ENCODE data around the gene TUBG2.
"Not testable (repeated sequence)": the region's sequence is repeated elsewhere in the genome, so short reads cannot be mapped to it uniquely, and the experiment has no call there.

The TUBG2 gene

DNA sequence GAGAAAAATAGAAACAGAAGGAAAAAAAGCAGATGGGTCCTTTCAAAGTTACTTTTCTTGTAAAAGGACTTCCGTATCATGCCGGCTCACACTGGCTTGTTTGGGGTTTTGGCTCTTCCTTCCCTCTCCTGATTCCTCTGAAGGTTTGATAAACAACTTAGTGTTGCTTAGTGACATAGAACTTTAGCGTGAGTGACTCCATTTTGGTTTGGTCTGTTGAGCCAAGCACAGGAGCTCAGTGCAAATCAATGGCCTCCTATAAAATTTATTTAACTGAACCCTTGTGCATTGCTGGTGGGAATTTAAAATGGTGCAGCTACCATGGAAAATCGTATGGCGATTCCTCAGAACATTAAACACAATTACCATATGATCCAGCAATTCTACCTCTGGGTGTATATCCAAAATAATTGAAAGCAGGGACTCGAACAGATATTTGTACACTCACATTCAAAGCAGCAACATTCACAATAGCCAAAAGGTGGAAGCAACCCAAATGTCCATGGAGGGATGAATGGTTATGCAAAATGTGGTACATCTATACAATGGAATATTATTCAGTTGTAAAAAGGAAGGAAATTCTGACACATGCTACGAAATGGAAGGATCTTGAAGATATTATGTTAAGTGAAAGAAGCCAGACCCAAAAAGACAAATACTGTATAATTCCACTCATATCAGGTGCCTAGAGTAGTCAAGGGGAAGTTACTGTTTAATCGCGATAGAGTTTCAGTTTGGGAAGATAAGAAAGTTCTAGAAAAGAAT is 1.1 kb upstream of the TUBG2 start:
- H2BK120ac ChIP-seq (ENCODE audit: low read depth, low read length) = no peak overlapping the region
- no peak for DNase-seq
- H3K18ac ChIP-seq (ENCODE audit: low read depth in 1 of 2, low read length in 2 of 2) = no peak overlapping the region
- peaks cover 12% of the 10 kb centered on the region for H3K4me1 ChIP-seq (ENCODE audit: control insufficient read depth, insufficient read depth, low read depth, low read length)
- 95% methylated on average over 6 of the region's 9 CpGs for WGBS
- H3K9ac ChIP-seq (ENCODE audit: low read length) = no peak overlapping the region
- H3K36me3 ChIP-seq (ENCODE audit: control insufficient read depth in 1 of 2, insufficient read depth in 2 of 2, low read depth in 1 of 2, low read length in 2 of 2) = peaks cover 12 to 18% of the 10 kb centered on the region in 2 experiments
- H3K4me3 ChIP-seq (ENCODE audit: insufficient read depth in 1 of 2, low read depth in 1 of 2, low read length in 2 of 2) = no peak overlapping the region
- H2BK12ac ChIP-seq (ENCODE audit: low read length in 2 of 2) = no peak overlapping the region
- H3K4me2 ChIP-seq (ENCODE audit: low read length, poor library complexity, severe bottlenecking) = no peak overlapping the region
- no peak overlapping the region for H3K23ac ChIP-seq (ENCODE audit: low read length in 2 of 2)
- no peaks in the 10 kb centered on the region for H3K9me3 ChIP-seq (ENCODE audit: control insufficient read depth, low read length)
- H3K4ac ChIP-seq (ENCODE audit: low read depth in 1 of 2, low read length in 2 of 2) = no peak overlapping the region
- peaks cover 16% of the 10 kb centered on the region for H3K79me1 ChIP-seq (replicated peaks; ENCODE audit: low read length, poor library complexity, severe bottlenecking)
- no peak overlapping the region for H3K14ac ChIP-seq (ENCODE audit: low read length in 2 of 2)
- H4K91ac ChIP-seq (ENCODE audit: low read length) = no peak overlapping the region
- H3K27ac ChIP-seq (ENCODE audit: low read length, poor library complexity, severe bottlenecking) = no peak overlapping the region
- no peak overlapping the region for H2BK15ac ChIP-seq (ENCODE audit: low read depth, poor library complexity, severe bottlenecking)
- no peaks in the 10 kb centered on the region for H3K27me3 ChIP-seq (ENCODE audit: control insufficient read depth in 1 of 2, insufficient read depth in 1 of 2, low read length in 2 of 2)
- H2AFZ ChIP-seq (ENCODE audit: low read depth, low read length) = no peak overlapping the region
- no peak overlapping the region for H2AK5ac ChIP-seq (ENCODE audit: low read length, severe bottlenecking)
- no peak overlapping the region for H4K8ac ChIP-seq (ENCODE audit: low read length)
- H2BK5ac ChIP-seq (ENCODE audit: low read depth, low read length, poor library complexity, severe bottlenecking) = no peak overlapping the region

DNA sequence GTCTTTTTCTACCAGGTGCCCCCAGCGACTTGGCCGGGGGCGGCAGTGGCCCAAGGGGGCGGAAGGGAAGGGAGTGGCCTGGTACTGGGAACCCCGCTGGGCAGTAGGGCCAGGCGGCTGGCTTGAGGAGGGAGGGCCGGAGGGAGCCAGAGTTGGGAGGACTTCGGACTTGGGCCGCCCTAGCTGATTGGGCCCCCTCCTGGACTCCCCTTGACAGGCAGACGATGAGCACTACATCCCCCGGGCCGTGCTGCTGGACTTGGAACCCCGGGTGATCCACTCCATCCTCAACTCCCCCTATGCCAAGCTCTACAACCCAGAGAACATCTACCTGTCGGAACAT is 819 bp downstream of the TUBG2 start:
- WGBS = 100% methylated on average over 1 of the region's 14 CpGs
- not testable (repeated sequence) for DNase-seq; H2BK15ac ChIP-seq (ENCODE audit: low read depth, poor library complexity, severe bottlenecking); H4K8ac ChIP-seq (ENCODE audit: low read length); H3K27me3 ChIP-seq (ENCODE audit: control insufficient read depth in 1 of 2, insufficient read depth in 1 of 2, low read length in 2 of 2); H3K4me1 ChIP-seq (ENCODE audit: control insufficient read depth, insufficient read depth, low read depth, low read length); H2BK12ac ChIP-seq (ENCODE audit: low read length in 2 of 2); H3K14ac ChIP-seq (ENCODE audit: low read length in 2 of 2); H3K23ac ChIP-seq (ENCODE audit: low read length in 2 of 2); H3K4ac ChIP-seq (ENCODE audit: low read depth in 1 of 2, low read length in 2 of 2); H2AK5ac ChIP-seq (ENCODE audit: low read length, severe bottlenecking); H2AFZ ChIP-seq (ENCODE audit: low read depth, low read length); H2BK120ac ChIP-seq (ENCODE audit: low read depth, low read length); H3K9me3 ChIP-seq (ENCODE audit: control insufficient read depth, low read length); H4K91ac ChIP-seq (ENCODE audit: low read length); H2BK5ac ChIP-seq (ENCODE audit: low read depth, low read length, poor library complexity, severe bottlenecking)
- Histone ChIP-seq H3K4me3 (ENCODE audit: insufficient read depth in 1 of 2, low read depth in 1 of 2, low read length in 2 of 2) (peak overlapping the region; percentile 70 to 92), H3K4me2 (ENCODE audit: low read length, poor library complexity, severe bottlenecking) (peak overlapping the region; percentile 91), H3K18ac (ENCODE audit: low read depth in 1 of 2, low read length in 2 of 2) (peak overlapping the region in 1 of 2 experiments; percentile 3), H3K79me1 (replicated peaks; ENCODE audit: low read length, poor library complexity, severe bottlenecking) (peaks cover 22% of the 10 kb centered on the region), H3K9ac (ENCODE audit: low read length) (peak overlapping the region; percentile 94), H3K27ac (ENCODE audit: low read length, poor library complexity, severe bottlenecking) (peak overlapping the region; percentile 94), H3K36me3 (ENCODE audit: control insufficient read depth in 1 of 2, insufficient read depth in 2 of 2, low read depth in 1 of 2, low read length in 2 of 2) (peaks cover 26 to 33% of the 10 kb centered on the region in 2 experiments)

DNA sequence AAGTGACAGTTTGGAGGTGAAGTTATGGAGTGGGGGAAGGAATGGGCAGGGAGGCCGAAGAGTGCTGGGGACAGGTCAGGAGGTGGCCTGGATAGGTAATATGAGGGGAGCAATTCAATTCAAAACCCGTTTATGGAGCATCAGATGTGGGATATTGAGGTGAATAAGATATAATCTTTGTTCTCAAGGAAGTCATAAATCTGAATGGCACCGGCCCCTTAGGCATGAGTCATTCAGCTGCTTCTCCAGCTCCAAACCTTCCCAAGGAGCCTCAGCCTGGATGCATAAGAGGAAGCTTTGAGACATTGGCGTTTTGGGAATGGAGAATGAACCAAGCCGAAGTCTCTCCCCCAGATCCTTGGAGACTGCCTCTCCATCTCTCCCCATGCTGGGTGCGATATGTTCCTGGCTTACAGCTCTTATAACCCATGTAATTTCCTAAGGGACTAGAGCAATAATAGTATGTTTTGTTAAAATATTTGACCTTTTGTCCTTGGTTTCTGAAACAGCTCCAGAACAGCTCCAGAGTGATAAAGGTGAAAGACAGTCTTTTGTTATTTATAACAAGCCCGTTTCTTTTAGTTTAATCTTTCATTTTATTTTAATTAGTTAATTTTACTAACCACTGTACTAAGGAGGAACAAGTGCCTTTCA is 1.7 kb downstream of the TUBG2 start:
- Histone ChIP-seq H3K23ac (ENCODE audit: low read length in 2 of 2) (no peak overlapping the region), H3K9ac (ENCODE audit: low read length) (peak overlapping the region; percentile 38), H2BK15ac (ENCODE audit: low read depth, poor library complexity, severe bottlenecking) (no peak overlapping the region), H3K79me1 (replicated peaks; ENCODE audit: low read length, poor library complexity, severe bottlenecking) (peaks cover 22% of the 10 kb centered on the region), H3K36me3 (ENCODE audit: control insufficient read depth in 1 of 2, insufficient read depth in 2 of 2, low read depth in 1 of 2, low read length in 2 of 2) (peaks cover 32 to 39% of the 10 kb centered on the region in 2 experiments), H4K8ac (ENCODE audit: low read length) (peak overlapping the region; percentile 52), H2BK120ac (ENCODE audit: low read depth, low read length) (peak overlapping the region; percentile 66), H2BK5ac (ENCODE audit: low read depth, low read length, poor library complexity, severe bottlenecking) (peak overlapping the region; percentile 74), H3K27ac (ENCODE audit: low read length, poor library complexity, severe bottlenecking) (peak overlapping the region; percentile 85), H3K4me2 (ENCODE audit: low read length, poor library complexity, severe bottlenecking) (peak overlapping the region; percentile 38), H3K4ac (ENCODE audit: low read depth in 1 of 2, low read length in 2 of 2) (peak overlapping the region; percentile 24 to 34), H3K18ac (ENCODE audit: low read depth in 1 of 2, low read length in 2 of 2) (peak overlapping the region; percentile 41 to 86), H3K27me3 (ENCODE audit: control insufficient read depth in 1 of 2, insufficient read depth in 1 of 2, low read length in 2 of 2) (no peaks in the 10 kb centered on the region), H3K4me1 (ENCODE audit: control insufficient read depth, insufficient read depth, low read depth, low read length) (peaks cover 5% of the 10 kb centered on the region), H2BK12ac (ENCODE audit: low read length in 2 of 2) (peak overlapping the region in 1 of 2 experiments; percentile 88), H3K14ac (ENCODE audit: low read length in 2 of 2) (no peak overlapping the region), H3K9me3 (ENCODE audit: control insufficient read depth, low read length) (no peaks in the 10 kb centered on the region), H2AK5ac (ENCODE audit: low read length, severe bottlenecking) (peak overlapping the region; percentile 99), H3K4me3 (ENCODE audit: insufficient read depth in 1 of 2, low read depth in 1 of 2, low read length in 2 of 2) (peak overlapping the region in 1 of 2 experiments; percentile 73), H2AFZ (ENCODE audit: low read depth, low read length) (no peak overlapping the region), H4K91ac (ENCODE audit: low read length) (no peak overlapping the region)
- peak; percentile 86 for DNase-seq
- WGBS = 8% methylated on average over 5 of the region's 7 CpGs

GRCh38 chr17:42665581-42666001 is 6.5 kb downstream of the TUBG2 start:
- peaks cover 27% of the 10 kb centered on the region for H3K4me1 ChIP-seq (ENCODE audit: control insufficient read depth, insufficient read depth, low read depth, low read length)
- H4K8ac ChIP-seq (ENCODE audit: low read length) = no peak overlapping the region
- H2AK5ac ChIP-seq (ENCODE audit: low read length, severe bottlenecking) = no peak overlapping the region
- H3K23ac ChIP-seq (ENCODE audit: low read length in 2 of 2) = no peak overlapping the region
- H3K27ac ChIP-seq (ENCODE audit: low read length, poor library complexity, severe bottlenecking) = no peak overlapping the region
- no peak overlapping the region for H3K14ac ChIP-seq (ENCODE audit: low read length in 2 of 2)
- peaks cover 25% of the 10 kb centered on the region for H3K79me1 ChIP-seq (replicated peaks; ENCODE audit: low read length, poor library complexity, severe bottlenecking)
- no peak overlapping the region for H2BK15ac ChIP-seq (ENCODE audit: low read depth, poor library complexity, severe bottlenecking)
- H3K18ac ChIP-seq (ENCODE audit: low read depth in 1 of 2, low read length in 2 of 2) = no peak overlapping the region
- H3K9ac ChIP-seq (ENCODE audit: low read length) = no peak overlapping the region
- H3K9me3 ChIP-seq (ENCODE audit: control insufficient read depth, low read length) = no peaks in the 10 kb centered on the region
- peaks cover 72 to 75% of the 10 kb centered on the region in 2 experiments for H3K36me3 ChIP-seq (ENCODE audit: control insufficient read depth in 1 of 2, insufficient read depth in 2 of 2, low read depth in 1 of 2, low read length in 2 of 2)
- H4K91ac ChIP-seq (ENCODE audit: low read length) = peak overlapping the region; percentile 19
- H3K27me3 ChIP-seq (ENCODE audit: control insufficient read depth in 1 of 2, insufficient read depth in 1 of 2, low read length in 2 of 2) = no peaks in the 10 kb centered on the region
- DNase-seq = no peak
- no peak overlapping the region for H2BK5ac ChIP-seq (ENCODE audit: low read depth, low read length, poor library complexity, severe bottlenecking)
- 92% methylated on average over 14 of the region's 14 CpGs for WGBS
- H3K4me2 ChIP-seq (ENCODE audit: low read length, poor library complexity, severe bottlenecking) = no peak overlapping the region
- H2AFZ ChIP-seq (ENCODE audit: low read depth, low read length) = no peak overlapping the region
- H3K4me3 ChIP-seq (ENCODE audit: insufficient read depth in 1 of 2, low read depth in 1 of 2, low read length in 2 of 2) = no peak overlapping the region
- H2BK12ac ChIP-seq (ENCODE audit: low read length in 2 of 2) = no peak overlapping the region
- no peak overlapping the region for H2BK120ac ChIP-seq (ENCODE audit: low read depth, low read length)
- no peak overlapping the region for H3K4ac ChIP-seq (ENCODE audit: low read depth in 1 of 2, low read length in 2 of 2)
